ENCODE data around the gene ARPC5L. TPM values are rescaled to one million over a fixed set of nuclear protein-coding genes. Genes with fewer than 3 reads are reported as not detected.

Gene ARPC5L
- total and polyA plus RNA-seq, 2 experiments from 2014 or later, result 35.9 to 87.3 TPM

DNA sequence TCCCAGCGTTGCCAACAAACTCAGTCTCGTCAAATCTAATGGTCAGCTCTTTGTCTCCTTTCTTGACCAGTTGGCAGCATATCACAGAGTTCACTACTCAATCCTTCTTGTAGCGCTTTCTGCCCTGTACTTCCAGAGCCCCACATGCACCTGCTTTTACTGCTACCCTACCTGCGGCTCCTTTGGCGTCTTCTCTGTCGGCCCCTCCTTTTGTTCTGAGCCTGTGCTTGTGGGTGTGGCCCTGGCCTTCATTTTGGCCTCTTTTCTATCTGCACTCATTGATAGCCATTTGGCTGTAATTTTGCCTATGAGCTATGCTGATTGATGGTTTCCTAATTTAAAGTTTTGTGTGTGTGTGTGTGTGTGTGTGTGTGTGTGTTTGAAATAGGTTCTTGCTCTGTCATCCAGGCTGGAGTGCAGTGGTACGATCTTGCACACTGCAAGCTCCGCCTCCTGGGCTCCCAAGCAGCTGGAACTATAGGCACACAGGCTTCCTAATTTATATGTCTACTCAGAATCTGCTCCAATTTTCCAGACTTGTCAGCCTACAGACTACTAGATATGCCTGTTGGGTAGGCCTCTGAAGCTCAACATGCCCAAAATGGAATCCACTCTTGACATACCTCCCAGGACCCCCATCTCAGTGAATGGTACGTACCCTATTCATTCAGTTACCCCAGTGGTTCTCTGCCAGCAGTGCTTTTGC, 32.3 kb downstream of the ARPC5L start:
- H3F3A ChIP-seq (replicated peaks; ENCODE audit: low read depth), result 0 out of 2 replicates have a peak, but pooled peaks cover 4% of the 10 kb centered on the region
- no peaks in the 10 kb centered on the region for H3K79me2 ChIP-seq (replicated peaks; ENCODE audit: insufficient read depth)
- peak overlapping the region; percentile 23; the same call in 1 of the 2 replicates for H3K27ac Mint-ChIP-seq
- 0 out of 2 replicates have a peak overlapping the region, but pooled peaks have one; percentile 63 for H2AFZ ChIP-seq
- H3K4me1 Mint-ChIP-seq, result peaks cover 8% of the 10 kb centered on the region
- H3K36me3 ChIP-seq (ENCODE audit: insufficient read depth), result 0 out of 2 replicates have a peak, but pooled peaks cover 5% of the 10 kb centered on the region
- no peak overlapping the region for H3K4me3 ChIP-seq
- ATAC-seq (peak; percentile 80), DNase-seq (ENCODE audit: low spot score) (peak; percentile 24)
- H3K4me1 ChIP-seq (ENCODE audit: insufficient read depth), result peaks cover 9% of the 10 kb centered on the region
- peaks cover 4% of the 10 kb centered on the region; the same call in 1 of the 3 replicates for H3K36me3 Mint-ChIP-seq (ENCODE audit: low read depth)
- TF ChIP-seq JUNB (IDR thresholded peaks at IDR 0.05; ENCODE audit: unreplicated experiment) (no peak), EZH2 (IDR thresholded peaks at IDR 0.05; ENCODE audit: low read depth, unreplicated experiment) (no peak), EZH2phosphoT487 (IDR thresholded peaks at IDR 0.05; ENCODE audit: unreplicated experiment) (no peak), NANOG (IDR thresholded peaks at IDR 0.05; ENCODE audit: borderline replicate concordance) (no peak), ZNF114 (CRISPR knock-in tag; IDR thresholded peaks at IDR 0.05) (no peak), CREB1 (CRISPR knock-in tag; IDR thresholded peaks at IDR 0.05; ENCODE audit: low read depth) (no peak), STAT1 (IDR thresholded peaks at IDR 0.05; ENCODE audit: unreplicated experiment) (no peak), ZNF331 (CRISPR knock-in tag; IDR thresholded peaks at IDR 0.05; ENCODE audit: low read depth) (no peak), POLR2AphosphoS5 (IDR thresholded peaks at IDR 0.05; ENCODE audit: low read depth) (no peak)
- TF ChIP-seq, protein P1, sequence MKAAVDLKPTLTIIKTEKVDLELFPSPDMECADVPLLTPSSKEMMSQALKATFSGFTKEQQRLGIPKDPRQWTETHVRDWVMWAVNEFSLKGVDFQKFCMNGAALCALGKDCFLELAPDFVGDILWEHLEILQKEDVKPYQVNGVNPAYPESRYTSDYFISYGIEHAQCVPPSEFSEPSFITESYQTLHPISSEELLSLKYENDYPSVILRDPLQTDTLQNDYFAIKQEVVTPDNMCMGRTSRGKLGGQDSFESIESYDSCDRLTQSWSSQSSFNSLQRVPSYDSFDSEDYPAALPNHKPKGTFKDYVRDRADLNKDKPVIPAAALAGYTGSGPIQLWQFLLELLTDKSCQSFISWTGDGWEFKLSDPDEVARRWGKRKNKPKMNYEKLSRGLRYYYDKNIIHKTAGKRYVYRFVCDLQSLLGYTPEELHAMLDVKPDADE (IDR thresholded peaks at IDR 0.05), result no peak
- TF ChIP-seq, protein P2, sequence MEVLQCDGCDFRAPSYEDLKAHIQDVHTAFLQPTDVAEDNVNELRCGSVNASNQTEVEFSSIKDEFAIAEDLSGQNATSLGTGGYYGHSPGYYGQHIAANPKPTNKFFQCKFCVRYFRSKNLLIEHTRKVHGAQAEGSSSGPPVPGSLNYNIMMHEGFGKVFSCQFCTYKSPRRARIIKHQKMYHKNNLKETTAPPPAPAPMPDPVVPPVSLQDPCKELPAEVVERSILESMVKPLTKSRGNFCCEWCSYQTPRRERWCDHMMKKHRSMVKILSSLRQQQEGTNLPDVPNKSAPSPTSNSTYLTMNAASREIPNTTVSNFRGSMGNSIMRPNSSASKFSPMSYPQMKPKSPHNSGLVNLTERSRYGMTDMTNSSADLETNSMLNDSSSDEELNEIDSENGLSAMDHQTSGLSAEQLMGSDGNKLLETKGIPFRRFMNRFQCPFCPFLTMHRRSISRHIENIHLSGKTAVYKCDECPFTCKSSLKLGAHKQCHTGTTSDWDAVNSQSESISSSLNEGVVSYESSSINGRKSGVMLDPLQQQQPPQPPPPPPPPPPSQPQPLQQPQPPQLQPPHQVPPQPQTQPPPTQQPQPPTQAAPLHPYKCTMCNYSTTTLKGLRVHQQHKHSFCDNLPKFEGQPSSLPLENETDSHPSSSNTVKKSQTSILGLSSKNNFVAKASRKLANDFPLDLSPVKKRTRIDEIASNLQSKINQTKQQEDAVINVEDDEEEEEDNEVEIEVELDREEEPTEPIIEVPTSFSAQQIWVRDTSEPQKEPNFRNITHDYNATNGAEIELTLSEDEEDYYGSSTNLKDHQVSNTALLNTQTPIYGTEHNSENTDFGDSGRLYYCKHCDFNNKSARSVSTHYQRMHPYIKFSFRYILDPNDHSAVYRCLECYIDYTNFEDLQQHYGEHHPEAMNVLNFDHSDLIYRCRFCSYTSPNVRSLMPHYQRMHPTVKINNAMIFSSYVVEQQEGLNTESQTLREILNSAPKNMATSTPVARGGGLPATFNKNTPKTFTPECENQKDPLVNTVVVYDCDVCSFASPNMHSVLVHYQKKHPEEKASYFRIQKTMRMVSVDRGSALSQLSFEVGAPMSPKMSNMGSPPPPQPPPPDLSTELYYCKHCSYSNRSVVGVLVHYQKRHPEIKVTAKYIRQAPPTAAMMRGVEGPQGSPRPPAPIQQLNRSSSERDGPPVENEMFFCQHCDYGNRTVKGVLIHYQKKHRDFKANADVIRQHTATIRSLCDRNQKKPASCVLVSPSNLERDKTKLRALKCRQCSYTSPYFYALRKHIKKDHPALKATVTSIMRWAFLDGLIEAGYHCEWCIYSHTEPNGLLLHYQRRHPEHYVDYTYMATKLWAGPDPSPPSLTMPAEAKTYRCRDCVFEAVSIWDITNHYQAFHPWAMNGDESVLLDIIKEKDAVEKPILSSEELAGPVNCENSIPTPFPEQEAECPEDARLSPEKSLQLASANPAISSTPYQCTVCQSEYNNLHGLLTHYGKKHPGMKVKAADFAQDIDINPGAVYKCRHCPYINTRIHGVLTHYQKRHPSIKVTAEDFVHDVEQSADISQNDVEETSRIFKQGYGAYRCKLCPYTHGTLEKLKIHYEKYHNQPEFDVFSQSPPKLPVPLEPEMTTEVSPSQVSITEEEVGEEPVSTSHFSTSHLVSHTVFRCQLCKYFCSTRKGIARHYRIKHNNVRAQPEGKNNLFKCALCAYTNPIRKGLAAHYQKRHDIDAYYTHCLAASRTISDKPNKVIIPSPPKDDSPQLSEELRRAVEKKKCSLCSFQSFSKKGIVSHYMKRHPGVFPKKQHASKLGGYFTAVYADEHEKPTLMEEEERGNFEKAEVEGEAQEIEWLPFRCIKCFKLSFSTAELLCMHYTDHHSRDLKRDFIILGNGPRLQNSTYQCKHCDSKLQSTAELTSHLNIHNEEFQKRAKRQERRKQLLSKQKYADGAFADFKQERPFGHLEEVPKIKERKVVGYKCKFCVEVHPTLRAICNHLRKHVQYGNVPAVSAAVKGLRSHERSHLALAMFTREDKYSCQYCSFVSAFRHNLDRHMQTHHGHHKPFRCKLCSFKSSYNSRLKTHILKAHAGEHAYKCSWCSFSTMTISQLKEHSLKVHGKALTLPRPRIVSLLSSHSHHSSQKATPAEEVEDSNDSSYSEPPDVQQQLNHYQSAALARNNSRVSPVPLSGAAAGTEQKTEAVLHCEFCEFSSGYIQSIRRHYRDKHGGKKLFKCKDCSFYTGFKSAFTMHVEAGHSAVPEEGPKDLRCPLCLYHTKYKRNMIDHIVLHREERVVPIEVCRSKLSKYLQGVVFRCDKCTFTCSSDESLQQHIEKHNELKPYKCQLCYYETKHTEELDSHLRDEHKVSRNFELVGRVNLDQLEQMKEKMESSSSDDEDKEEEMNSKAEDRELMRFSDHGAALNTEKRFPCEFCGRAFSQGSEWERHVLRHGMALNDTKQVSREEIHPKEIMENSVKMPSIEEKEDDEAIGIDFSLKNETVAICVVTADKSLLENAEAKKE (CRISPR knock-in tag; IDR thresholded peaks at IDR 0.05), result no peak
- TF ChIP-seq, protein P3, sequence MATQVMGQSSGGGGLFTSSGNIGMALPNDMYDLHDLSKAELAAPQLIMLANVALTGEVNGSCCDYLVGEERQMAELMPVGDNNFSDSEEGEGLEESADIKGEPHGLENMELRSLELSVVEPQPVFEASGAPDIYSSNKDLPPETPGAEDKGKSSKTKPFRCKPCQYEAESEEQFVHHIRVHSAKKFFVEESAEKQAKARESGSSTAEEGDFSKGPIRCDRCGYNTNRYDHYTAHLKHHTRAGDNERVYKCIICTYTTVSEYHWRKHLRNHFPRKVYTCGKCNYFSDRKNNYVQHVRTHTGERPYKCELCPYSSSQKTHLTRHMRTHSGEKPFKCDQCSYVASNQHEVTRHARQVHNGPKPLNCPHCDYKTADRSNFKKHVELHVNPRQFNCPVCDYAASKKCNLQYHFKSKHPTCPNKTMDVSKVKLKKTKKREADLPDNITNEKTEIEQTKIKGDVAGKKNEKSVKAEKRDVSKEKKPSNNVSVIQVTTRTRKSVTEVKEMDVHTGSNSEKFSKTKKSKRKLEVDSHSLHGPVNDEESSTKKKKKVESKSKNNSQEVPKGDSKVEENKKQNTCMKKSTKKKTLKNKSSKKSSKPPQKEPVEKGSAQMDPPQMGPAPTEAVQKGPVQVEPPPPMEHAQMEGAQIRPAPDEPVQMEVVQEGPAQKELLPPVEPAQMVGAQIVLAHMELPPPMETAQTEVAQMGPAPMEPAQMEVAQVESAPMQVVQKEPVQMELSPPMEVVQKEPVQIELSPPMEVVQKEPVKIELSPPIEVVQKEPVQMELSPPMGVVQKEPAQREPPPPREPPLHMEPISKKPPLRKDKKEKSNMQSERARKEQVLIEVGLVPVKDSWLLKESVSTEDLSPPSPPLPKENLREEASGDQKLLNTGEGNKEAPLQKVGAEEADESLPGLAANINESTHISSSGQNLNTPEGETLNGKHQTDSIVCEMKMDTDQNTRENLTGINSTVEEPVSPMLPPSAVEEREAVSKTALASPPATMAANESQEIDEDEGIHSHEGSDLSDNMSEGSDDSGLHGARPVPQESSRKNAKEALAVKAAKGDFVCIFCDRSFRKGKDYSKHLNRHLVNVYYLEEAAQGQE (IDR thresholded peaks at IDR 0.05; ENCODE audit: unreplicated experiment), result no peak
- TF ChIP-seq, protein P4, sequence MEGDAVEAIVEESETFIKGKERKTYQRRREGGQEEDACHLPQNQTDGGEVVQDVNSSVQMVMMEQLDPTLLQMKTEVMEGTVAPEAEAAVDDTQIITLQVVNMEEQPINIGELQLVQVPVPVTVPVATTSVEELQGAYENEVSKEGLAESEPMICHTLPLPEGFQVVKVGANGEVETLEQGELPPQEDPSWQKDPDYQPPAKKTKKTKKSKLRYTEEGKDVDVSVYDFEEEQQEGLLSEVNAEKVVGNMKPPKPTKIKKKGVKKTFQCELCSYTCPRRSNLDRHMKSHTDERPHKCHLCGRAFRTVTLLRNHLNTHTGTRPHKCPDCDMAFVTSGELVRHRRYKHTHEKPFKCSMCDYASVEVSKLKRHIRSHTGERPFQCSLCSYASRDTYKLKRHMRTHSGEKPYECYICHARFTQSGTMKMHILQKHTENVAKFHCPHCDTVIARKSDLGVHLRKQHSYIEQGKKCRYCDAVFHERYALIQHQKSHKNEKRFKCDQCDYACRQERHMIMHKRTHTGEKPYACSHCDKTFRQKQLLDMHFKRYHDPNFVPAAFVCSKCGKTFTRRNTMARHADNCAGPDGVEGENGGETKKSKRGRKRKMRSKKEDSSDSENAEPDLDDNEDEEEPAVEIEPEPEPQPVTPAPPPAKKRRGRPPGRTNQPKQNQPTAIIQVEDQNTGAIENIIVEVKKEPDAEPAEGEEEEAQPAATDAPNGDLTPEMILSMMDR (conservative IDR thresholded peaks at IDR 0.05; ENCODE audit: low read depth in 2 of 2), result no peak
- H3K4me3 Mint-ChIP-seq, result no peak overlapping the region
- peaks cover 13% of the 10 kb centered on the region for H3K27me3 Mint-ChIP-seq (ENCODE audit: insufficient read depth, low read depth, poor library complexity)
- peaks cover 3% of the 10 kb centered on the region; the same call in 1 of the 2 replicates for H4K20me1 ChIP-seq (replicated peaks; ENCODE audit: insufficient read depth)
- no peaks in the 10 kb centered on the region for H3K27me3 ChIP-seq (ENCODE audit: insufficient read depth)
- no peak overlapping the region for H3K27ac ChIP-seq (ENCODE audit: low read depth)
- H3K4me2 ChIP-seq, result no peak overlapping the region
- no peaks in the 10 kb centered on the region for H3K9me2 ChIP-seq (ENCODE audit: insufficient read depth)
- H3K9me3 Mint-ChIP-seq, result no peaks in the 10 kb centered on the region

Measured in GM23338 (cell line).